HepG2 (cell line): ENCODE results near the gene INPP1. TPM values are rescaled to one million over a fixed set of nuclear protein-coding genes. Genes with fewer than 3 reads are reported as not detected.
A peak's percentile ranks its signal among the peaks of the same experiment; 100 is the strongest.

Source experiments
- CENPX ChIP-seq: sonication (generic); formaldehyde crosslinking; IDR thresholded peaks from 2 replicates; pipeline ENCODE4 v1.9.0; 2021; ENCODE audit warnings: mild to moderate bottlenecking, missing genetic modification reagents, moderate library complexity
- E2F1 ChIP-seq: sonication (generic); formaldehyde crosslinking; IDR thresholded peaks from 2 replicates; pipeline ENCODE4 v1.5.0; 2020; ENCODE audit warnings: missing genetic modification reagents
- GATAD2A ChIP-seq: IDR thresholded peaks from 2 replicates; pipeline ENCODE4 v1.6.1; 2016
- MXD4 ChIP-seq: IDR thresholded peaks from 2 replicates; pipeline ENCODE4 v1.6.1; 2016; ENCODE audit warnings: mild to moderate bottlenecking, missing biosample characterization, missing genetic modification reagents
- POGK ChIP-seq: sonication (generic); formaldehyde crosslinking; conservative IDR thresholded peaks from 2 replicates; pipeline ENCODE4 v1.8.0; 2022; ENCODE audit warnings: mild to moderate bottlenecking, moderate library complexity, missing genetic modification reagents
- SPEN ChIP-seq: sonication (generic); formaldehyde crosslinking; IDR thresholded peaks from 2 replicates; pipeline ENCODE4 v1.5.1; 2020; ENCODE audit warnings: low read depth, mild to moderate bottlenecking, missing genetic modification reagents
- TBP ChIP-seq: sonication (generic); formaldehyde crosslinking; IDR thresholded peaks from 2 replicates; pipeline ENCODE4 v1.5.0; 2020; ENCODE audit warnings: missing genetic modification reagents
- TOE1 ChIP-seq: sonication (generic); formaldehyde crosslinking; IDR thresholded peaks from 2 replicates; pipeline ENCODE4 v1.4.0; 2020; ENCODE audit warnings: mild to moderate bottlenecking, missing genetic modification reagents
- WIZ ChIP-seq: sonication (generic); formaldehyde crosslinking; IDR thresholded peaks from 2 replicates; pipeline ENCODE4 v1.5.1; 2020; ENCODE audit warnings: mild to moderate bottlenecking, missing genetic modification reagents
- ZBTB37 ChIP-seq: sonication (generic); formaldehyde crosslinking; IDR thresholded peaks from 2 replicates; pipeline ENCODE4 v1.4.0; 2020; ENCODE audit warnings: mild to moderate bottlenecking, missing genetic modification reagents
- ZNF337 ChIP-seq: sonication (generic); formaldehyde crosslinking; IDR thresholded peaks from 2 replicates; pipeline ENCODE4 v1.5.1; 2020; ENCODE audit warnings: missing genetic modification reagents, low read depth, mild to moderate bottlenecking, borderline replicate concordance
- ZNF431 ChIP-seq: sonication (generic); formaldehyde crosslinking; IDR thresholded peaks from 2 replicates; pipeline ENCODE4 v1.9.0; 2022; ENCODE audit warnings: missing genetic modification reagents, low read depth, mild to moderate bottlenecking, borderline replicate concordance
- ZNF513 ChIP-seq: sonication (generic); formaldehyde crosslinking; conservative IDR thresholded peaks from 2 replicates; pipeline ENCODE4 v1.5.0; 2020; ENCODE audit warnings: missing genetic modification reagents
- ZNF557 ChIP-seq: sonication (generic); formaldehyde crosslinking; IDR thresholded peaks from 2 replicates; pipeline ENCODE4 v1.4.0; 2020; ENCODE audit warnings: missing genetic modification reagents
- ZNF609 ChIP-seq: sonication (generic); formaldehyde crosslinking; IDR thresholded peaks from 2 replicates; pipeline ENCODE4 v1.4.0; 2020; ENCODE audit warnings: mild to moderate bottlenecking, missing genetic modification reagents, borderline replicate concordance
- ZNF652 ChIP-seq: IDR thresholded peaks from 2 replicates; pipeline ENCODE4 v1.6.1; 2016; ENCODE audit warnings: low read depth, borderline replicate concordance
- polyA plus RNA-seq, 8 experiments: library from polyadenylated mRNA; depleted of rRNA in 3 of 8; stranded (reverse) in 7 of 8; unstranded in 1 of 8; fragments of >200 nt; fragmentation: Illumina TruSeq in 4 of 8; extraction: Trizol in 4 of 8; gene quantifications; 2 replicates each; pipeline versions ENCODE4 v1.2.1 to v1.2.3, GENCODE V29; 2011 to 2016; ENCODE audit warnings: low read depth in 4 of 8, missing spikeins in 1 of 8, mixed read lengths in 1 of 8; ENCODE audit not compliant: insufficient read depth in 1 of 8
- total RNA-seq, 5 experiments: library from RNA; depleted of rRNA; stranded (reverse); fragments of >200 nt; fragmentation: Illumina TruSeq; extraction: Trizol; gene quantifications; 2 replicates each; pipeline ENCODE4 v1.2.3, GENCODE V29; 2016; ENCODE audit warnings: low read depth in 1 of 5

The INPP1 gene
- total and polyA plus RNA-seq, 2 of the 13 experiments (the other 11 are each of a cell fraction or from before 2014, with no cell fraction given), result 10.0 to 13.3 TPM

GRCh38 chr2:190319555-190320498 lies 23.6 kb upstream of the INPP1 start, which contains the start of gene HIBCH (continued):
- TF ChIP-seq ZNF609 (CRISPR knock-in tag) (peak; percentile 60; the same call in 1 of the 2 replicates), POGK (CRISPR knock-in tag) (peak; percentile 55; the same call in 1 of the 2 replicates), SPEN (peak; percentile 99), ZNF557 (no peak; the same call in 1 of the 2 replicates), WIZ (peak; percentile 96), ZNF337 (CRISPR knock-in tag) (peak; percentile 89; the same call in 1 of the 2 replicates), GATAD2A (CRISPR knock-in tag) (peak; percentile 89), MXD4 (CRISPR knock-in tag) (peak; percentile 90), ZBTB37 (CRISPR knock-in tag) (0 out of 2 replicates have a peak, but pooled peaks have one; percentile 21), ZNF431 (CRISPR knock-in tag) (peak; percentile 71; the same call in 1 of the 2 replicates), ZNF513 (no peak), ZNF652 (CRISPR knock-in tag) (no peak), E2F1 (CRISPR knock-in tag) (no peak; the same call in 1 of the 2 replicates), TOE1 (peak; percentile 87), CENPX (CRISPR knock-in tag) (no peak), TBP (no peak)
